Naive thymus-derived CD4-positive, alpha-beta T cell (primary cell): ENCODE results near the gene CPNE1. TPM values are rescaled to one million over a fixed set of nuclear protein-coding genes. Genes with fewer than 3 reads are reported as not detected.

Source experiments
- ATAC-seq: fragments of 150-1000 bp; cut with Tn5 transposase; 2 replicates; pipeline ENCODE4 v1.10.0; 2021; ENCODE audit warnings: mild to moderate bottlenecking, moderate library complexity
- CTCF ChIA-PET: fragments of 350-600 bp; sonication (Branson Sonifier 250); formaldehyde crosslinking; loops from one replicate; lab custom pipeline; 2021; ENCODE audit warnings: antibody characterized with exemption; lab: Charles Lee
- POLR2A ChIA-PET: fragments of 350-600 bp; sonication (Branson Sonifier 250); formaldehyde crosslinking; loops from one replicate; lab custom pipeline; 2021; ENCODE audit warnings: antibody characterized with exemption, inconsistent platforms; lab: Charles Lee
- DNase-seq, 9 donors: peaks; one replicate each; pipeline versions ENCODE4 v3.0.0 to v3.0.0-alpha.2; 2020 to 2022; ENCODE audit warnings: mixed read lengths in 1 of 9
- H3K27ac ChIP-seq: one replicate; pipeline ENCODE4 v1.7.0; 2013; ENCODE audit warnings: mild to moderate bottlenecking, low read depth, low read length, moderate library complexity
- H3K27me3 ChIP-seq, 2 donors: one replicate each; pipeline ENCODE4 v1.7.0; 2013; ENCODE audit warnings: low read length in 2 of 2, mild to moderate bottlenecking in 2 of 2, moderate library complexity in 2 of 2; ENCODE audit not compliant: control insufficient read depth in 2 of 2, insufficient read depth in 2 of 2
- H3K36me3 ChIP-seq, 3 experiments: 1 replicate in 2 of 3; 2 replicates in 1 of 3; pipeline ENCODE4 v1.7.0; 2013; ENCODE audit warnings: low read length in 3 of 3, mild to moderate bottlenecking in 3 of 3, moderate library complexity in 1 of 3; ENCODE audit not compliant: insufficient read depth in 3 of 3, control insufficient read depth in 2 of 3
- H3K4me1 ChIP-seq, 2 donors: one replicate each; pipeline ENCODE4 v1.7.0; 2013; ENCODE audit warnings: low read length in 2 of 2, mild to moderate bottlenecking in 2 of 2, moderate library complexity in 1 of 2; ENCODE audit not compliant: control insufficient read depth in 2 of 2, insufficient read depth in 2 of 2
- H3K4me3 ChIP-seq: 2 replicates; pipeline ENCODE4 v1.7.0; 2013; ENCODE audit warnings: mild to moderate bottlenecking, low read length
- H3K9me3 ChIP-seq, 3 experiments: 1 replicate in 2 of 3; 2 replicates in 1 of 3; pipeline ENCODE4 v1.7.0; 2013; ENCODE audit warnings: low read length in 3 of 3; ENCODE audit not compliant: control insufficient read depth in 2 of 3
- H3K27ac Mint-ChIP-seq, 9 donors: one replicate each; pipeline ENCODE4 v1.8.0; 2020 to 2022; ENCODE audit warnings: mixed read lengths in 9 of 9, mild to moderate bottlenecking in 8 of 9, moderate library complexity in 5 of 9, inconsistent platforms in 2 of 9
- H3K27me3 Mint-ChIP-seq, 5 donors: one replicate each; pipeline ENCODE4 v1.8.0; 2021 to 2022; ENCODE audit warnings: mixed read lengths in 5 of 5, mild to moderate bottlenecking in 1 of 5
- H3K36me3 Mint-ChIP-seq, 5 donors: one replicate each; pipeline ENCODE4 v1.8.0; 2020 to 2022; ENCODE audit warnings: mixed read lengths in 5 of 5, mild to moderate bottlenecking in 3 of 5, inconsistent platforms in 1 of 5
- H3K4me1 Mint-ChIP-seq, 7 donors: one replicate each; pipeline ENCODE4 v1.8.0; 2020 to 2022; ENCODE audit warnings: mixed read lengths in 7 of 7, mild to moderate bottlenecking in 3 of 7, inconsistent platforms in 1 of 7
- H3K4me3 Mint-ChIP-seq, 10 donors: one replicate each; pipeline ENCODE4 v1.8.0; 2020 to 2022; ENCODE audit warnings: mild to moderate bottlenecking in 10 of 10, mixed read lengths in 10 of 10, moderate library complexity in 6 of 10, inconsistent platforms in 2 of 10
- H3K9me3 Mint-ChIP-seq, 11 donors: one replicate each; pipeline ENCODE4 v1.8.0; 2020 to 2022; ENCODE audit warnings: mixed read lengths in 11 of 11, mild to moderate bottlenecking in 4 of 11, inconsistent platforms in 1 of 11, moderate library complexity in 1 of 11
- intact Hi-C, 2 donors: fragments of 100-400 bp; cut with micrococcal nuclease; formaldehyde crosslinking; loops; one replicate each; pipeline ENCODE4 v1.15.1; 2023
- polyA plus RNA-seq, 2 donors: library from polyadenylated mRNA; unstranded; fragments of 300-500 nt; fragmentation: Illumina TruSeq; gene quantifications; one replicate each; pipeline ENCODE4 v1.2.3, GENCODE V29; 2021
- total RNA-seq, 6 experiments: library from RNA in 5 of 6; stranded (reverse) in 5 of 6; gene quantifications; 1 replicate in 5 of 6; 2 replicates in 1 of 6; pipeline ENCODE4 v1.2.3 and lab custom pipeline; 2021 to 2026

Gene CPNE1
- total and polyA plus RNA-seq, 7 experiments from 2014 or later, result 250 to 378 (median 305) TPM

GRCh38 chr20:35704514-35705261 is 40.0 kb upstream of the CPNE1 start:
- no peaks in the 10 kb centered on the region for H3K27me3 Mint-ChIP-seq
- no peaks in the 10 kb centered on the region for H3K27me3 ChIP-seq
- DNase-seq (no peak), ATAC-seq (no peak)
- H3K4me1 Mint-ChIP-seq, result peaks cover 5 to 51% (median 37%) of the 10 kb centered on the region in 7 donors
- H3K27ac ChIP-seq, result no peak overlapping the region
- peaks cover 0 to 7% (median 0%) of the 10 kb centered on the region in 11 donors for H3K9me3 Mint-ChIP-seq
- peaks cover 7 to 33% (median 21%) of the 10 kb centered on the region in 5 donors for H3K36me3 Mint-ChIP-seq
- H3K4me3 ChIP-seq, result no peak overlapping the region
- POLR2A ChIA-PET, result interaction anchor here (0.7 to 8.5 kb wide), 6 partner anchors 10 to 123 kb away, joined by 3 to 85 read pairs (median 6); partner anchors contain the start of genes CPNE1, RBM12 and RBM39
- H3K4me3 Mint-ChIP-seq, result no peak overlapping the region
- CTCF ChIA-PET, result no interaction called here
- H3K27ac Mint-ChIP-seq, result peak overlapping the region in 2 of 9 donors; percentile 36 to 56
- H3K36me3 ChIP-seq, result peaks cover 26 to 61% (median 44%) of the 10 kb centered on the region in 3 experiments
- intact Hi-C loops, result no loop called here
- peaks cover 6 to 16% of the 10 kb centered on the region in 2 donors for H3K4me1 ChIP-seq
- H3K9me3 ChIP-seq, result no peaks in the 10 kb centered on the region

DNA sequence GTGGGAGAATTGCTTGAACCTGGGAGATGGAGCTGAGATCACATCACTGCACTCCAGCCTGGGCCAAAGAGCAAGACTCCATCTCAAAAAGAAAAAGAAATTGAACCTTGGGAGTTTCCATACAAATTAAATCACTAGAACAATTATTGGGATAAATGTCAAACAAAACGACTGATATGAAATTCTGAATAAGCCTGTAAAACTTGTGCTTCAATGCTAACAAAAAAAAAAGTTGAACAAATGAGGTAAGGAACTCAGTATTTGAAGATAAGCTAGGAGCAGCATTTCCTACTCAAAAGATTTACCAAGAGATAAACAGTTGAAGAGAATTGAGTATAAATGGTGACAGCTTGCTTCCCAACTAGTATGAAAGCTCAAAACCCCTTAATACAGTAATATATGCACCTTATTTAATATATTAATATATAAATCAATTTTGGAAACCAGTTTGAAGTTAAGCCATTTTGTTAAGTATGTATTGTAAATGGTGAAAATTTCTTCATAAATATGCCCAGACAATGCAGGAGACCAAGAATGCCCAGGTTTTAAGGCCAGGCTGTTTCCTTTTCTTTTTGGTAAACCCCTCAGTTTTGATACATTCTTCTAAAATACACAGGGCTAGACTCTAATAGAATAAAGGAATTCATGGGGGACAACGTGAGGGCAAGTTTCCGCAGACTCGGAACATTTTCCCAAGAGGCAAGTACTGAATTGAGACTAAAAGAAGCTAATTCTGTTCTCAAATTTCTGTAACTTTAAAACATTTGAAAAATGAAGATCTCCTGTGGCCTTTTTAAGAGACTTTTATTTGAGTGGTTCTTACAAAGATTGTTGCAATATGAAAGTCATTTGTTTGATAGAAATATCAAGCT is 38.4 kb upstream of the CPNE1 start:
- DNase-seq, result no peak
- H3K4me1 ChIP-seq, result peaks cover 10 to 14% of the 10 kb centered on the region in 2 donors
- POLR2A ChIA-PET, result interaction anchor here (0.6 to 8.5 kb wide), 4 partner anchors 9 to 78 kb away, joined by 3 to 85 read pairs (median 5); partner anchors contain the start of genes PHF20 and RBM39
- H3K27ac Mint-ChIP-seq, result peak overlapping the region in 8 of 9 donors; percentile 0 to 88 (median 18)
- H3K27me3 ChIP-seq, result no peaks in the 10 kb centered on the region
- H3K9me3 Mint-ChIP-seq, result peaks cover 0 to 16% (median 0%) of the 10 kb centered on the region in 11 donors
- CTCF ChIA-PET, result interaction anchor here (0.8 kb wide), 1 partner anchor 37 kb away, joined by 3 read pairs; no protein-coding TSS in a partner anchor
- no peak overlapping the region for H3K4me3 ChIP-seq
- ATAC-seq, result no peak
- H3K9me3 ChIP-seq, result no peaks in the 10 kb centered on the region
- no peak overlapping the region for H3K27ac ChIP-seq
- H3K36me3 ChIP-seq, result peaks cover 11 to 53% (median 36%) of the 10 kb centered on the region in 3 experiments
- intact Hi-C loops, result loop anchor here in 1 of 2 donors (2.0 kb wide), 1 partner anchor 18 kb away; no protein-coding TSS in a partner anchor
- H3K4me3 Mint-ChIP-seq, result no peak overlapping the region
- H3K36me3 Mint-ChIP-seq, result peaks cover 11 to 24% (median 18%) of the 10 kb centered on the region in 5 donors
- no peaks in the 10 kb centered on the region for H3K27me3 Mint-ChIP-seq
- peaks cover 9 to 47% (median 36%) of the 10 kb centered on the region in 7 donors for H3K4me1 Mint-ChIP-seq

DNA sequence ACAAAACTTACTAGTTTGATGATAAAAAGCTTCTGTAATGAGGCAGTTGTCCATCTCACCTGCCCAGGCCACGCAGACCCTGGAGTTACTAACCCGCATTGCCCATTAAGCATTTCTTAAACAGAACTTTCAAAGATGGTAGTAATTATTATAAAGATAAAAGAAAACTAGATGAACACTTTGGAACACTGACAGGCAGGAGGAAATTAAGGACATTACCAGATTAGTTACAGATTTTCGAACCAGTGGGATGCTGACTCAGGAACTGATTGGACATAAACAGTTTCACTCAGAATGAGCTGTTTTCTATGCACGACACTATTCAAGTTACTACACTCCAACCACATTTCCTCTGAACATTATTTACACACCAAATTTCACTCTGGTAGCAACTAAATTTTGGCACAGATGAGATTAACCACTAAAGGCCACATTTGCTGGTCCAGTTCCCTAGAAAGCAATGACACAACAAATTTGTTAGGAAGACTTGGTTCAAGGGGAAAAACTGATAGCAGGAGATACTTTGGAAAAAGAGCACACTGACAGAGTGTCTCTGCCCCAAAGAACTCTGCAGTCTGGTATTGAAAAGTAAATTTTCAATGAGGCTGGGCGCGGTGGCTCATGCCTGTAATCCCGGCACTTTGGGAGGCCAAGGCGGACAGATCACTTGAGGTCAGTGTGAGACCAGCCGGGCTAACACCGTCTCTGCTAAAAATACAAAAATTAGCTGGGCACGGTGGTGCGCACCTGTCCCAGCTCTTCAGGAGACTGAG is 37.5 kb upstream of the CPNE1 start:
- ATAC-seq (no peak), DNase-seq (no peak)
- H3K36me3 Mint-ChIP-seq, result peaks cover 11 to 28% (median 22%) of the 10 kb centered on the region in 5 donors
- ChIA-PET POLR2A (interaction anchor here (0.6 to 8.5 kb wide), 6 partner anchors 10 to 101 kb away, joined by 3 to 85 read pairs (median 4); partner anchors contain the start of gene RBM39), CTCF (interaction anchor here (0.6 kb wide), 1 partner anchor 874 kb away, joined by 7 read pairs; no protein-coding TSS in a partner anchor)
- H3K27me3 ChIP-seq, result no peaks in the 10 kb centered on the region
- peak overlapping the region in 4 of 10 donors; percentile 21 to 63 (median 56) for H3K4me3 Mint-ChIP-seq
- intact Hi-C loops, result loop anchor here in 1 of 2 donors (2.0 kb wide), 1 partner anchor 19 kb away; no protein-coding TSS in a partner anchor
- peaks cover 11 to 46% (median 34%) of the 10 kb centered on the region in 3 experiments for H3K36me3 ChIP-seq
- H3K9me3 Mint-ChIP-seq, result peaks cover 0 to 16% (median 0%) of the 10 kb centered on the region in 11 donors
- H3K27ac ChIP-seq, result no peak overlapping the region
- no peaks in the 10 kb centered on the region for H3K9me3 ChIP-seq
- no peaks in the 10 kb centered on the region for H3K27me3 Mint-ChIP-seq
- H3K4me3 ChIP-seq, result no peak overlapping the region
- peak overlapping the region in 8 of 9 donors; percentile 12 to 88 (median 69) for H3K27ac Mint-ChIP-seq
- H3K4me1 ChIP-seq, result peaks cover 13 to 16% of the 10 kb centered on the region in 2 donors
- H3K4me1 Mint-ChIP-seq, result peaks cover 17 to 55% (median 44%) of the 10 kb centered on the region in 7 donors

- ATAC-seq, result no peak
- H3K4me1 Mint-ChIP-seq, result peaks cover 15 to 63% (median 50%) of the 10 kb centered on the region in 7 donors
- peaks cover 13 to 16% of the 10 kb centered on the region in 2 donors for H3K4me1 ChIP-seq
- no peaks in the 10 kb centered on the region for H3K9me3 ChIP-seq
- ChIA-PET CTCF (no interaction called here), POLR2A (interaction anchor here (0.6 to 8.5 kb wide), 14 partner anchors 10 to 254 kb away, joined by 3 to 85 read pairs (median 4); partner anchors contain the start of genes RBM39, SCAND1 and SPAG4)
- H3K27me3 Mint-ChIP-seq, result no peaks in the 10 kb centered on the region
- DNase-seq, result no peak
- no peaks in the 10 kb centered on the region for H3K27me3 ChIP-seq
- intact Hi-C loops, result no loop called here
- H3K9me3 Mint-ChIP-seq, result peaks cover 0 to 16% (median 0%) of the 10 kb centered on the region in 11 donors
- peak overlapping the region; percentile 20 to 99 (median 97) for H3K27ac Mint-ChIP-seq
- H3K4me3 Mint-ChIP-seq, result peak overlapping the region; percentile 43 to 99 (median 96)
- peak overlapping the region; percentile 87 for H3K27ac ChIP-seq
- no peak overlapping the region for H3K4me3 ChIP-seq
- peaks cover 3 to 41% (median 22%) of the 10 kb centered on the region in 3 experiments for H3K36me3 ChIP-seq
- peaks cover 11 to 23% (median 22%) of the 10 kb centered on the region in 5 donors for H3K36me3 Mint-ChIP-seq
These were observed 36.0 kb upstream of the CPNE1 start for GRCh38 chr20:35700625-35701148.

DNA sequence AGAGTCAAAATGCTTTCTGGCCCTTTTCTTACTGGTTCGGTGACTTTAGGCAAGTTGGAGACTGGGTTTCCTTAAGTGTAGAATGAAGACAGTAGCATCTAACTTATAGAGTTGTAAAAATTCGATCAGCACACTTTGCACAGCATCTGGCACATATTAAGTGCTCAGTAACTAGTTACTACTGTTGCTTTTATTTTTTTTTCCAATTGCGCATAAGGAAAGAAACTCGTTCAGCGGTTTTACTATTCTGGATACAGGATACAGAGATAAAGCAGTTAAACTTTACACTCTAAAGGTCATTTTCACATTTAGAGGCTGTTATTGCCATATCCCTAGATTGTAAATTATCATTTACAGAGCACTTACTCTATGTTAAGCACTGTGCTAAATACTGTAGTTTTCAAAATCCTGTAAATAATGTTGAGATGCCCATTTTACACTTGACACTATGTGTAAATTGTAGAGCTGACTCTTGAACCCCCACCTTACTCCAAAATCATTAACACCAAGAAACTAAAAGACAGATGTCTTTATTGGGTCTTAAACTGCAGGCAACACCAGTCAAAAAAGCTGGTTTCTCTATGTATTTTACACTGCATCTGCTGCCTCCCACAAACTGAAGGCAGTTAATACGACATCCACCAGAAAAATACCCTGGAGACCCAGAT is 35.4 kb upstream of the CPNE1 start:
- Histone ChIP-seq H3K4me3 (peak overlapping the region; percentile 89), H3K9me3 (no peaks in the 10 kb centered on the region), H3K4me1 (peaks cover 13 to 16% of the 10 kb centered on the region in 2 donors), H3K27ac (peak overlapping the region; percentile 87), H3K36me3 (peaks cover 9 to 43% (median 22%) of the 10 kb centered on the region in 3 experiments), H3K27me3 (no peaks in the 10 kb centered on the region)
- intact Hi-C loops, result loop anchor here (1.0 to 2.0 kb wide), 9 partner anchors 35 to 245 kb away; partner anchors contain the start of genes CPNE1 (in 2 of the 2), PHF20 (in 2 of the 2), RBM12 (in 2 of the 2) and RBM39 (in 2 of the 2)
- peaks cover 13 to 27% (median 23%) of the 10 kb centered on the region in 5 donors for H3K36me3 Mint-ChIP-seq
- DNase-seq (no peak), ATAC-seq (no peak)
- H3K9me3 Mint-ChIP-seq, result peaks cover 0 to 18% (median 0%) of the 10 kb centered on the region in 11 donors
- peaks cover 15 to 67% (median 56%) of the 10 kb centered on the region in 7 donors for H3K4me1 Mint-ChIP-seq
- no peaks in the 10 kb centered on the region for H3K27me3 Mint-ChIP-seq
- POLR2A ChIA-PET, result interaction anchor here (0.6 to 8.5 kb wide), 21 partner anchors 11 to 461 kb away, joined by 3 to 85 read pairs (median 4); partner anchors contain the start of genes CEP250, PHF20, RBM39 and SCAND1
- peak overlapping the region; percentile 94 to 99 (median 97) for H3K27ac Mint-ChIP-seq
- CTCF ChIA-PET, result interaction anchor here (1.2 to 1.5 kb wide), 2 partner anchors 99 to 185 kb away, joined by 3 read pairs; no protein-coding TSS in a partner anchor
- H3K4me3 Mint-ChIP-seq, result peak overlapping the region; percentile 90 to 99 (median 98)
